Fibroblast of skin of scalp (primary cell): ENCODE data around the gene MFNG.
A peak's percentile ranks its signal among the peaks of the same experiment; 100 is the strongest.
"Not testable (repeated sequence)": the region's sequence is repeated elsewhere in the genome, so short reads cannot be mapped to it uniquely, and the experiment has no call there.

ENCODE experiments used
- DNase-seq: peaks from one replicate; pipeline ENCODE4 v3.0.0-alpha.2; 2013

MFNG gene

DNA sequence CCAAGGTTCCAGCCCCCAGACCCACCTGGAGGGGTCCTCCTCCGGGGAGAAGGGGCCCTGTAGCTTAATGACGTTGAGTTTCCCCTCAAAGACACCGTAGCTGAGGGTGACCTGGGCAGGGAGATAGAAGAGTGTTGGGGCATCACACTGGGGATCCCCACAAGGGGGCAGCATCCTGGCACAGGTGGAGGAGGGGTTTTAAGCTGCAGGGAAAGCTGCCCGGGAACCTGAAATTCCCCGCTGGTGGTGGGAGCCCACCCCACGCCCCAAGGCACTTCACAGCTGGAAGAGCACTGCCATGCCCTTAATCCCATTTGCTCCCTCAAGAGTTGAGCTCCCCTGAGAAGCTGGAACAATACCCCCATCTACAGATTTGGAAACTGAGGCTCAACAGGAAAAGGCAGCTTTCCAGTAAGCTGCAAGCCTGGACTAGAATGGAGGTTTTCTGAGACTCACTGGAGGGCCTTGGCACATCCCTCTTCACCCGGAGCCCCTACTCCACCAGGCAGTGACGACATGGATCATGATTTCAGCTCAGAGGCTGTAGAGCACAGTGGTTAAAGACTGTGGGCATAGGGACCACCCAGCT, 13.7 kb downstream of the MFNG start:
- DNase-seq, result no peak

DNA sequence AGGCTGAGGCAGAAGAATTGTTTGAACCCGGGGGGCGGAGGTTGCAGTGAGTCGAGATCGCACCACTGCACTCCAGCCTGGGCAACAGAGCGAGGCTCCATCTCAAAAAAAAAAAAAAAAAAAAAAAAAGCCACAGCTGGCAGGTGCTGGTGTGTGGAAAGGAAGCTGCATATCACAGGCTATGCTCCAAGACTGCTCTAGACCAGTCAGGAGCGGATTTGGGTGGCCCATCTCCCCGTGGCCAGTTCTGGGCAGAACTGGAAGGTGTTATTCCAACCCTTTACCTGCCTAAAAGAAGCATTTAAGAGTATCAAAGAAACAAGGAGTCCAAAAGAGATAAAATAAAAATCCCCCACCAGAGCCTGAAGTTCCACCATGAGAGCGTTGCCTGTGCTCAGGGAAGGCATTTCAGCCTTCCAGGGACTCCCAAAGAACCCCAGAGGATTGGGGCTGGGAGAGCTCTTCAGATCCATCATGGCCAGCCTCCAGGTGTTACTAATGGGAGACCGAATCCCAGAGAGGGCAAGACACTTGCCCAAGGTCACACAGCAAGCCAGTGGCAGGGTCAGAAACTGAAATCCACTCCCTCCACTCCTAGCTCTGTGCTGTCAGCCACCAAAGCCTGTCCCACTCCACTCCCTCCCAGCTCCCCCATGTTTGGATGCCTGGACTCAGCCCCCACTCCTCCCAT, 14.3 kb downstream of the MFNG start:
- no peak for DNase-seq

DNA sequence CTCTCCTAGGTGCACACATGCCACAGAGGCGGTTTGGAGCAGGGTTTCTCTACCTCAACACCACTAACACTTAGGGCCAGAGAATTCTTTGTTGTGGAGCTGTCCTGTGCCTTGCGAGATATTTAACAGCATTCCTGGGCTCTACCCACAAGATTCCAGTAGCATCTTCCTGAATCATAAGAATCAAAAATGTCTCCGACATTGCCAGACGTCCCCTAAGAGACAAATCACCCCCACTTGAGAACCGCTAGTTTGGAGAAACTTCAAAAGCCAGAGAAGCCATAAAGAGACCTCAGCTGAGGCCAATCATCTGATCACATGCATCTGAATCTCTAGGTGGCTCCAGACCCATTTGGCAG, 16.1 kb downstream of the MFNG start:
- DNase-seq, result peak; percentile 44

DNA sequence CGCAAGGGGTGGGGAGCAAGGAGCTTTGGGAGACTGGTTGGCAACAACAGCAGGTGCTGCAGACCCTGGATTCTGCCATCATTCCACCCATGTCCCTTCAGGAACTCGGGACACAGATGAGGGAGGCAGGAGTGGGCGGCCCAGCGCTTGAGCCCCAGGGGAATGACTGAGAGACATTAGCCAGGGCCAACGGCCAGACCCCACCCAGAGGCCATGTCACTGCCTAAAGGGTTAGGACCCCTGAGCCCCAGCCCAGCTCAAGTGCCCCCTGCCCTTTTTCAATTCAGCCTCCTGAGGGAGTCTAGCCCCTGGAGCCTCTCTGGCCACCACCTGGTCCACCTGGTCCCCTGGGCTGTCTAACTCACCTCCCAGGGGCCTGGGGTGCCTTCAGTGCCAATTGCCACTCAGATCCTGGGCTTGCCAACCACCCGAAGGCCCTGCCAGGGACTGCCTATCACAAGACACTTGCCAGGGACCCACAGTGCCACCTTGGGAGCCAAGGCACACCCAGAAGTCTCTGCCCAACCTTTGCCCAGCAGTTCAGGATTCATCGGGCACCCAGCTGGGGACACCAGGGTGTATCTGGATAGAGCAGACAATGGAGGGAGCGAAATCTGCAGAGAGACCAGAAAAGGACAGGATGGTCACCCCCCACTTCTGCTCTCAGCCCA, 16.6 kb downstream of the MFNG start:
- DNase-seq, result no peak

DNA sequence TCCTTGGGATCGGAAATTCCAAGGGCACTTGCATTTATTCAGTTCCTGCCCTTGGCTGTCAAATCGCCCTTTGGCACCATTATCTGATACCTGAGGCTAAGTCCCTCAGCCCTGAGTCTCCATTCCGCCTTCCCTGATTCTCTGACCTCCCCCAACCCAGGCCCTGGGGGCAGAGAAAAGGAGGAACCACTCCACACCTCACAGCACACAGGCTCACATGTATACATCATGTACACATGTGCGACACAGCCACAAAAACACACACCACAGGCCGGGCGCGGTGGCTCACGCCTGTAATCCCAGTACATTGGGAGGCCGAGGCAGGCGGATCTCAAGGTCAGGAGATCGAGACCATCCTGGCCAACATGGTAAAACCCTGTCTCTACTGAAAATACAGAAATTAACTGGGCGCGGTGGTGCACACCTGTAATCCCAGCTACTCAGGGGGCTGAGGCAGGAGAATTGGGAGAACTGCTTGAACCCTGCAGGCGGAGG, 17.9 kb downstream of the MFNG start:
- not testable (repeated sequence) for DNase-seq

DNA sequence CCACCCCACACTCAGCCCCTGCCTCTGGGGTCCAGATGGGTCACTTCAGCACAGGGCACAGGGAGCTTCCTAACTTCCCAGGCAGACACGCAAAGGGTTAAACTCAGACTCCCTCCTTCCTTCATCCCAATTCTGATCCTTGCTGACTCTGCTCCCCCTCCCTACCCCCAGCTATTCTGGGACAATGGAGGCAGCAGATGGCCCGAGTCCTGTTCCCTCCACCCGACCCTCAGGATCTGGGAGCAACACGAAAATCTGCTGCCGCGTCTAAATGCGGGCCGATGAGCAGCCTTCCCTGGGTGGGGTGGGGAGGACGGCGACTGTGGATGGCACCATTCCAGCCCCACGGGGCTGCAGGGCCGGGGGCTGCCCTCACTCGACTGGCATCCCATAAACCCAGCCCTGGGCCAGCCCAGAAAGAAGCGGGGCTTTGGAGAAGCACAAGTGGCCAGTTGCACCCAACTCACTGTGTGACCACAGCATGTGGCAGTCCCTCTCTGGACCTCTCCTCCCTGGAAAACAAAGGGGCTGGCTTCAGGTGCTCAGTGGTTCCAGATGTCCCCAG, 18.7 kb downstream of the MFNG start:
- no peak for DNase-seq

DNA sequence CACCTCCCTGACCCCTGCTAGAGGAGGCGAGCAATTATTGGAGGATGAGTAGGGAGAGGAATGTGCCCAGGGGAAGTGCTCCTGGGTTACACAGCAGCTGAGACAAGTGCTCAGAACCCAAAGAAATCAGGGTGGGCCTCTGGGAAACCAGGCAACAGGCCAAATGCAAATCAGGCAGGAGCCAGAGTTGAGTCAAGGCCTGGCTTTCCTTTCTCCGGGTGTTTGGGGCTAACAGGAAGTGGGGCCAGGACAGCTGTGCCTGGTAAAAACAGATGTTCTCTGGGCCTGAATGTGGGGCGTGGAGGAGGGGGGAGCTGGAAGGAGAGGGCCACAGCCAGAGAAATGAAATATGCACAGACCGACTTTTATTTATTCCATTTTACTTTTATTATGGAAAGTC, 22.0 kb downstream of the MFNG start:
- DNase-seq, result no peak

DNA sequence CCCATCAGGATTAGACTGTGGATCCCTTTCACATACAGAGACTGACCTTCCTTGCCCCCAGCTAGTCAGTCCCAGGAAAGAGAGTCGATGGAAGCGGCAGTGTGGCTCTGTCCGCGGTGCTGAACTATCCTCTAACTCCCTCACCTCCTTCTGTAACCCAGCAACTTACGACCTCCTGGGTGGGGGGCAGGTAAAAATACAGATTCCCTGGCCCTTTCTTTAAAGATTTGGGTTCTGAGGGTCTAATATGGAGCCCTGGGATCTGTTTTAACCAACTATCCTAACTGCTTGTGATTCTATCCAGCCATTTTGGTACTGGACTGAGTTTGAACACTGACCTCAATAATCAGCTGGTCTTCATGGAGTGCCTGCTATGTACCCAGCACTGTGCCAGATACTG, 23.2 kb downstream of the MFNG start:
- peak; percentile 51 for DNase-seq

DNA sequence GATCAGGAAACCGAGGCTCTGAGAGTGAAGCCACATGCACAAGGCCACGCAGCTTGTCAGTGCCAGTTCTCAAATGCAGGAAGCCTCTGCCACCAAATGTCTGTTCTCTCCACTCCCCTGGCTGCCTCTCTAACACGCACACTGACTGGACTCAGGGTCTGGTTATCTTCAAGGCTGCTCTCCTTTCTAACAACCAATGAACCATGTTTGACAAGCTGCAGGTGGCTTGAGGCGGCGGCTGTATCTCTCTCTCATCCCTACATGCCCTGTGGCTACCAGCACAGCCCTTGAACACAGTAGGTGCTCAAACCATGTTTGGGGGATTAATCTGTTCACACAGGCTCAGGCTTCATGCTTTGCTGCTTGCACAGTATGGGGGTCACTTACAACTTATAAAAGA, 23.7 kb downstream of the MFNG start:
- DNase-seq, result no peak

DNA sequence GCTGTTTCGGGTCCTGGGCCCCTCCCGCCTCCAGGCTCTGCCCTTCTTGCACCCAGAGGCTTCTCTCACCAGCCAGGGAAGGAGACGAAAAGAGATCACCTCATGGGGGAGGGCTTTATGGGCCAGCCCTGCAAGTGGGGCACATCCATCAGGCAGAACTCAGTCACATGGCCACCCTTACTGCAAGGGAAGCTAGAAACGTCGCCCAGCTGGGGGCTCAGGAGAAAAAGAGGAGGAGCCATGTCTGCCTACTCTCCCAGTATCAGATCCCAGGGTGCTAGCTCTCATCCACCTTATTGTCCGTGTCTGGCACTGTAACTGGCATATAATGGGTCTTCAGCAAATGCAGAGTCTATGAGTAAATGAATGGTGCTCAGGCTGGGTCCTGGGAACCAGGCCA, 24.2 kb downstream of the MFNG start:
- DNase-seq, result no peak

DNA sequence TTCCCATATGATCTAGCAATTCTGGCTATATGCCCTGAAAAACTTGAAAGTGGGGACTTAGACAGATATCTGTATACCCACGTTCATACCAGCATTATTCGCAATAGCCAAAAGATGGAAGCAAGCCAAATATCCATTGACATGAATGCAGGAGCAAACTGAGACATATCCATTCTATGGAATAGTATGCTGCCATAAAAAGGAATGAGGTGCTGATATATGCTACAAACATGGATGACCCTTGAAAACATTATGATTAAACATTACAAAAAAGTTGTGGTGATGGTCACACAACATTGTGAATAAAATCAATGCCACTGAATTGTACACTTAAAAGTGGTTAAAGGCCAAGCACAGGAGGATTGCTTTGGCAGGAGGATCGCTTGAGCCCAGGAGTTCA, 25.5 kb downstream of the MFNG start:
- DNase-seq, result no peak

DNA sequence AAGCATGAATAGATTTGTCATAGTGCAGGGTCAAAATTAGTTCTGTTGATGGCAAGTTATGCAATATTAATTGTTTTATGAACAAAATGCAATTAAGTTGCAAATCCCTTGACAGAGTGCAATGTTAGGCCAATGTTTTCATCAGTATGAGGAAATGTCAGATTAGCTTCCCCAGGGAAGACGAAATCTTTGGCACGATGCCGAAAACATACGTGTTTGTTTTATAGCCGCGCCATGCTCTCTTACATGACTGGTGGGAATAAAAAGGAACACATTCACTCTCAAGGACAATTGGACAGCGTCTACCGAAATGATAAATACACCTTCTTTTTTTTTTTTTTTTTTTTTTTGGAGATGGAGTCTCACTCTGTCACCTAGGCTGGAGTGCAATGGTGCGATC, 27.0 kb downstream of the MFNG start:
- DNase-seq, result no peak

DNA sequence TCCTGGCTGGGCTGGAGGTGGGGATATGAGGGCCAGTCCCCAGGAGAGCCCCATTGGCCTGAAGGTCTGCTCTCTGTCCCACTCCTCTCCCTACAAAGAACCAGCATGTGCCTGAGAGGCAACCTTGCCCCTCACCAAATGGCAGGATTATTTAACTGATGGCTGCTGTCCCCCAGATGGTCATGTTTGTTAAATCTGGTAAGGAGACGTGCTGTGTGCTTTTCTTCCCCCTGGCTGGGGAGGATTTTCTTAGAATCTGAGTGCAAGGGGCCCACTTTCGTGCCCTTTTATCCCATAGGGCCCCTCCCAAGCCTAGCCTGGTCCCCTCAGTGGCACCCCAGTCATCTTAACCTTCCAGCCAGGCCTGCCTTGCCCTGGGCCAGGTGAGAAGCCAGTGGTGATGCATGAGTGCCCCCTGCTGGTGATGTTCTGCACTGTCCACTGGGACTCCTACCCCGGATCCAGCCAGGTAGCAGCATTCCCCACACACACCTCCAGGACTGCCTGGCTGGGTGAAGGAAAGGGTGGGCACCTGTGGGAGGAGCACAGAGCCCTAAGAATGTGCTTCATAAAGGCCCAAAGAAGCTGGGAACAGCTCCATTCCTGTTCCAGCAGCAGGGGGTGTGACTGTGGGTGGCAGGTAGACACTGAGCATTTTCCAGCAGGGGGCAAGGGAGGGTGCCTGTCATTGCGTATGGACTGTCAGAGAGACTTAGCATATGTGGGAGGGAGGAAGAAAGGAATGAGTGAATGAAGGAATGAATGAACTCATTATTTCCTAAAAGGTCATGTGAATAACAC, 28.9 kb downstream of the MFNG start:
- peak; percentile 54 for DNase-seq

DNA sequence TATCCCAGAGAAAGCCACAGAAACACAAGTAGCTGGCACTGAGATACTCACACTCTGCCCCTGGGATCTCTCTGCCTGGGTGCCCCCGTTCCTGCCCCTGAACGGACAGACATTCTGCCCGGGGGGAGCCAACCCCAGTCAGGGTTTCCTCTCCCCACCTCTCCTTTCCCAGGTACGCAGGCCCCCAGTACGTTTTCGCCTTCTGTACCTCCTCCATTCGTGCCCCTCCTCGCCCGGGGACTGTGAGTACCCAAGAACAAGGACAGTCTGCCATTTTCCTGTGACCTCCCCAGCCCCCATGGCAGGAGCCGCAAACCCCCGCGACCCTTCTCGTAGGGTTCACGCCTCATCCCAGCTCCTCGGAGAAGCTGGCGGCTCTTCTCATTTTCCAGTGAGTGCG, 29.8 kb downstream of the MFNG start:
- no peak for DNase-seq

DNA sequence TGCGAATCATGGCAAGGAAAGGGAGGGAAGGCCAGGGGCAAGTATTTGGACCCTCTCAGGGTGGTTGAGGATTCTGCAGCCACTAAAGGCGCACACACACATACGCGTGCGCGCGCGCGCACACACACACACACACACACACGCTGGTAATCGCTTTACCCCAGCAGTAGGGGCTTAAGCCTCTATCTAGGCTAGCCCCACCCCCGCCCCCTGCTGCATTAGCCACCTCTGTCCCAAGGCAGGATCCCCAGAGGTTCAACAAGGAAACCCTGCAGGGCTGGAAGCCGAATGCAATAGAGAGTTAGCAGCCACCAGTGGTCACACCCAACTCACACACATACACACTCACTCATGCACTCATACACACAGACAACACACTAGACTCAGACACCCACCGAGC, 30.3 kb downstream of the MFNG start:
- DNase-seq, result no peak

DNA sequence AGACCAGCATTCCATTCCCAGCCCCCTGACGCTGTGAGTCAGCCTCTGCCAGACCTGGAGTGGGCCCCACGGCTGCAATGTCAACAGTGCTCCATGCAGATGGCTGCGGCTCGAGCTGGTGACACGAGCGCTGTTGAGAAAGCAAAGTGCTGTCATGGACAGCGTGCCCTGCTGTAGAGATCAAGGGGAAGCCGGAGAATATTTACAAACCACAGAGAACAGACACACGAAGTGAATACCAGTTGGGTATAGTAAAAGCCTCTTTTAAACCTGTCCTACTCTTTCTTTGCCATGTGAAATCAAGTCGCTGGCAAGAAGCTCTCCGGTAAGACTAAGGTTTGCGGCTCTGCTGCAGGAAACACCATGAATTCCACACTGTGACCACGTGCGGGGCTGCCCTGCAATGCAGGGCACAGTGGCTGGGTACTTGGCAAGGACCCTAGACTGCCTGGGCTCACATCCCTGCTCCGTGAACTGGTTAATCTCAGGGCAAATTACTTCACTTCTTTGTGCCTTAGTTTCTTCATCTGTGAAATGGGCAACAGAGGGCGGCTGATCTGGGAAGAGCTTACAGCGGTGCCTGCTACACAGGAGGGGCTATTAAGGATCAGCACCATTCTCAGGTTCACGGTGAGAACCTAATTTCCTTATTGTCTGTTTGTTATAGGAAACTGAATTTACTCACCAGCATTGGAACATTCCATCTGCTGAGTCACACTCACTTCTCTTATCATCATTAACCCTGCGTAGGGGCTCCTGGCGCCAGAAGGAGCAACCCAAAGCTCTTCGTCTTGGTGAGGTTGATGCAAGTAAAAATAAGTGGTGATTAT, 31.1 kb downstream of the MFNG start:
- DNase-seq, result peak; percentile 73

DNA sequence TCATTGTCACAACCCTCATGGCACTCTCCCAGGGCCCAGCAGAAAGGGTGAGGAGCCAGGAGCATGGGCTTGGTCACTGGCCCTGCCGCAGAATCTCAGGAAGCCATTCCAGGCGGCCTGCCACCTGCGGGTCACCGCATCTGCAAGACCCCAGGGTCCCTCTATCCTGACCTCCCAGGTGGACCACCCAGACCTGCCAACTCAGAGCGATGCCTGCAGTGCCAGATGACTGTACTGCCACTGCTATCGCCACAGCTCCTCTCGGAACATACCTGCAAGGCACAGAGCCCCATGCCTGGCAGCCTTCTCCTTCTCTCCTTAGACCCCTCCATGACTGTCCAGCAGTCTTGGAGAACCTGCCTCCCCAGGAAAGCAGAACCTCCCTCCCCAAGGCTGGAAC, 32.5 kb downstream of the MFNG start:
- no peak for DNase-seq

DNA sequence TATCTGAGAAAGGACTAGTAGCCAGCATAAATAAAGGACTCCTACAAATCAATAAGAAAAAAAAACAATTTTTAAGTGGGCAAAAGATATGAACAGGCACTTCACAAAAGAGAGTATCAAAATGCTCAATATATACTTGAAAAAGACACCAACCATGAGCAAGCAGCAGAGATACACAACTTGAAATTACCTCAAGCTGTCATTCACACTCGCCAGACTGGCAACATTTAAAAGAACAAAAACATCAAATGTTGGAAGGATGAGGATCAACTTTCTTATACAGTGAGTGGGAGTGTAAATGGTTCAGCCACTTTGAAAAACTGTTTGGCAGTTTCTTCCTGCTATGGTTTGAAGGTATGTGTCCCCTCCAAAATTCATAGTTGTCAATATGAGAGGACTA, 35.0 kb downstream of the MFNG start:
- no peak for DNase-seq

DNA sequence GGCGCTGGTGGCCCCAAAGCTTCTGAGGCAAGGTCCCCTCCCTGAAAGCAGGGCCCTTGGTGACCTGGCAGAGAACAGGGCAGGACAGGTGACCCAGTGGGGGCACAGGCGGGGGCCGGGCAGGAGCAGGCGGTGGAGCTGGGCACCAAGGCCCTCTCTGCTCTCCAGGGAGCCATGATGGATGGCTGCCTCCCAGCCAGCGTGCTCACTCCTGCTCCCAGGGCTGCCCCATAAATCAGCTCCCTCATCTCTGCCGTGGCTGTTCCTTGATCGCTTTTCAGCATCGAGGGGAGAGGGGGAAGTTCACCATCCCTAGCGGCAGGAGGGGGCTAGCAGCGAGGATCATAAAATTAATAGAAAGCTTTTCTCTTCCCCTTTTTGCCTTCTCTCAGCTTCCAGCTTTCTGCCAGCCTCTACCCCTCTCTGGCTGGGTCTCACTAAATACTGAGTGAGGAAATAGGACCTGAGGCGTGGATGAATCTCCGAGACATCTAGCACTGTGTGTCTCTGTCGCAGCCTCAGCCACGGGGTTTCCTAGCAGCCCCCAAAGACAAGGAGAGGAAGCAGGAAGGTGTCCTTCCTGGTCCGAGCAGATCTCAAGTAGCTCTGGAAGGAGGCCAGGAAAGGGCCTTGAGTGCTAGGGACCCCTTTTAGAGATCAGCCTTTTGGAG, 36.7 kb downstream of the MFNG start:
- no peak for DNase-seq

DNA sequence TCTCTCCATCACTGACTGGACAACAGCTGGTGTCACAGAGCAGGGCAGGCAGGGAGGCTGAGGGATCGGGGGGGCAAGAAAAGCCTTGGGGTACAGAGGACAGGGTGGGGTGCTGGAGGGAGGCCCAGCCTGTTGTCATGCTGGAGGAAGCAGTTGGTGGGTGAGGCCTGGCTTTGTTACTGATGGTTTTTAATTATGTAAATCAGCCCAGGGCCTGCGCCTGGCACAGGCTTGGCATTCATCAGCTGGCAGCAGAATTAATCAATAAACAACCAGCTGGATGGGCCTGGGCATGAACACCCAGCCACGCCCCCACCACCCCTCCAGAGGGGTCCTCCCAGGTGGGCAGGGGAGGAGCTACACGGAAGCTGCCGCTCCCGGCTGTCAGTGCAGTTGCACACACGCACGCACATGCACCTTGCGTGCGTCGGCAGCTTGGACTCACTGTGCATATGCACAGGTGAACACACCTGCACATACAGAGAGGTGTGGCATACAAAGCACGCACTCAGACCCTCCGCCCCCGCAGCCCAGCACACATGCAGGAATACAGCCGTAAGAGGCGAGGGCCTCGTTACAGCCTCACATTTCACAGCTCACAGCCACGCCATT, 37.6 kb downstream of the MFNG start:
- no peak for DNase-seq

DNA sequence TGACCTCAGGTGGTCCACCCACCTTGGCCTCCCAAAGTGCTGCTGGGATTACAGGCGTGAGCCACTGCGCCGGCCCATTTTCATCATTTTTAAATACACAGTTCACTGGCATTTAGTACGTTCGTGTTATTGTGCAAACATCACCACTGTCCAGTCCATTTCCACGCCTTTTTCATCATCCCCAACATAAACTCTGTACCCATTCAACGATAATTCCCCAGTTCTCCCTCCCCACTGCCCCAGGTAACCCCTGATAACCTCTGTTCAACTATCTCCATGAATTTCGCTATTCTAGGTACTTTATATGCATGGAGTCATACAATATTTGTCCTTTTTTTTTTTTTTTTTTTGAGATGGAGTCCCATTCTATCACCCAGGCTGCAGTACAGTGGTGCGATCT, 40.7 kb downstream of the MFNG start:
- no peak for DNase-seq
